SU-DHL-6 (cell line): Measurements from ENCODE around the gene ABCB8.

ENCODE experiments used
- CTCF ChIP-seq: fragments of 200-600 bp; sonication (generic); IDR thresholded peaks from one replicate; pipeline ENCODE4 v1.5.1; 2017; ENCODE audit warnings: antibody characterized with exemption, mild to moderate bottlenecking, low read length, moderate library complexity; ENCODE audit not compliant: insufficient read depth, poor library complexity, severe bottlenecking
- EZH2phosphoT487 ChIP-seq: fragments of 200-600 bp; sonication (generic), shearing (Covaris generic); conservative IDR thresholded peaks from 2 replicates; pipeline ENCODE4 v1.6.1; 2018; ENCODE audit warnings: mild to moderate bottlenecking, antibody characterized with exemption, low read length, moderate library complexity, mixed read lengths

- peak; percentile 31 for TF ChIP-seq CTCF
- TF ChIP-seq EZH2phosphoT487: no peak
Observed at GRCh38 chr7:151059367-151060112, 31.3 kb downstream of the ABCB8 start, which contains the start of gene SLC4A2.
